Activated CD4-positive, CD25-positive, alpha-beta regulatory T cell treated with anti-CD3 and anti-CD28 coated beads, Interleukin-2, amount 50 U/mL, for 72 hours (primary cell): Measurements from ENCODE around the gene BRCA1.
"Not testable (repeated sequence)": the region's sequence is repeated elsewhere in the genome, so short reads cannot be mapped to it uniquely, and the experiment has no call there.

Experiments
- DNase-seq: peaks from one replicate; pipeline ENCODE4 v3.0.0; 2021

BRCA1 gene

DNA sequence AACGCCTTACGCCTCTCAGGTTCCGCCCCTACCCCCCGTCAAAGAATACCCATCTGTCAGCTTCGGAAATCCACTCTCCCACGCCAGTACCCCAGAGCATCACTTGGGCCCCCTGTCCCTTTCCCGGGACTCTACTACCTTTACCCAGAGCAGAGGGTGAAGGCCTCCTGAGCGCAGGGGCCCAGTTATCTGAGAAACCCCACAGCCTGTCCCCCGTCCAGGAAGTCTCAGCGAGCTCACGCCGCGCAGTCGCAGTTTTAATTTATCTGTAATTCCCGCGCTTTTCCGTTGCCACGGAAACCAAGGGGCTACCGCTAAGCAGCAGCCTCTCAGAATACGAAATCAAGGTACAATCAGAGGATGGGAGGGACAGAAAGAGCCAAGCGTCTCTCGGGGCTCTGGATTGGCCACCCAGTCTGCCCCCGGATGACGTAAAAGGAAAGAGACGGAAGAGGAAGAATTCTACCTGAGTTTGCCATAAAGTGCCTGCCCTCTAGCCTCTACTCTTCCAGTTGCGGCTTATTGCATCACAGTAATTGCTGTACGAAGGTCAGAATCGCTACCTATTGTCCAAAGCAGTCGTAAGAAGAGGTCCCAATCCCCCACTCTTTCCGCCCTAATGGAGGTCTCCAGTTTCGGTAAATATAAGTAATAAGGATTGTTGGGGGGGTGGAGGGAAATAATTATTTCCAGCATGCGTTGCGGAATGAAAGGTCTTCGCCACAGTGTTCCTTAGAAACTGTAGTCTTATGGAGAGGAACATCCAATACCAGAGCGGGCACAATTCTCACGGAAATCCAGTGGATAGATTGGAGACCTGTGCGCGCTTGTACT is at the start of gene BRCA1:
Gene BRCA1, minus strand, starts transcription at position 232 of the 834 bp plus-strand sequence. CDS start 1,268 bp downstream, outside the sequence.
- peak; percentile 90 for DNase-seq

DNA sequence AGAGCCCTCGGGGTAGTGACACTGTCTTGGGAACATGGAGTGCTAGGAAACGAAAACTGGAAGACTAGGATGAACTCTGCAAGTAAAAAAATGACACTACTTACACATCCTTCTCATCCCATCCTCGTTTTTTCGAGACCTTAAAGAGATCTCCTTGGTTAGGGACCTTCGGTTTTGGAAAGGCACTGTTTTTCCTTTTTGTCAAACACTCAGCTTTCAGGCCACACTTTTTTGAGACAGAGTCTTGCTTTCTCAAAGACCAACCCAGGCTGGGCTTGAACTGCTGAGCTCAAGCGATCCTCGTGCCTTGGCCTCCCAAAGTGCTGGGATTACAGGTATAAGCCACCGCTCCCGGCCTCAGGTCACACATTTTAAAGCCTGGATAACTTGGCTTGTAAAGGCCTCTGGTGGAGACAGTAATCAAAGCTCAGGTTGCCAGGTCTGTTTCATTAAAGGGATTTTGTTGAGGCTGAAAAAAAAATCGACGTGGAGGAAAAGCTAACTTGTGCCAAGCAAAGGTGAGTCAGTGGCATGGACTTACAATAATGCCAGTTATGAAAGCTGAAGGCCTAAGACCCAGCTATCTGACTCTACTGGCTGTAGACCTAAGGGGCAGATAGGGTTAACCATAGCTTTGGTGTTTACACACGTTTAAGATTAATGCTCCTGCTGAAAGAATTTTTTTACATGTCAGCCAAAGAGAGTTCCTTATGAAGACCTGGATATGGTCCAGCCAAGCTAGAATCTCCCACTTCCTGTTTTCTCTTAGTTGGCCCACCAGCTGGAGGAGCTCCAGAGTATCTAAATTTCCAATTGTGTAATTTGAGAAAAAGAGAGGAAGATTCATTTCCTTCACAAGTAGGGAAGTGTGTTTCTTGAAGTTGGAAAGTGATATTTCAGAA is 46.7 kb upstream of the BRCA1 start:
- no peak for DNase-seq

DNA sequence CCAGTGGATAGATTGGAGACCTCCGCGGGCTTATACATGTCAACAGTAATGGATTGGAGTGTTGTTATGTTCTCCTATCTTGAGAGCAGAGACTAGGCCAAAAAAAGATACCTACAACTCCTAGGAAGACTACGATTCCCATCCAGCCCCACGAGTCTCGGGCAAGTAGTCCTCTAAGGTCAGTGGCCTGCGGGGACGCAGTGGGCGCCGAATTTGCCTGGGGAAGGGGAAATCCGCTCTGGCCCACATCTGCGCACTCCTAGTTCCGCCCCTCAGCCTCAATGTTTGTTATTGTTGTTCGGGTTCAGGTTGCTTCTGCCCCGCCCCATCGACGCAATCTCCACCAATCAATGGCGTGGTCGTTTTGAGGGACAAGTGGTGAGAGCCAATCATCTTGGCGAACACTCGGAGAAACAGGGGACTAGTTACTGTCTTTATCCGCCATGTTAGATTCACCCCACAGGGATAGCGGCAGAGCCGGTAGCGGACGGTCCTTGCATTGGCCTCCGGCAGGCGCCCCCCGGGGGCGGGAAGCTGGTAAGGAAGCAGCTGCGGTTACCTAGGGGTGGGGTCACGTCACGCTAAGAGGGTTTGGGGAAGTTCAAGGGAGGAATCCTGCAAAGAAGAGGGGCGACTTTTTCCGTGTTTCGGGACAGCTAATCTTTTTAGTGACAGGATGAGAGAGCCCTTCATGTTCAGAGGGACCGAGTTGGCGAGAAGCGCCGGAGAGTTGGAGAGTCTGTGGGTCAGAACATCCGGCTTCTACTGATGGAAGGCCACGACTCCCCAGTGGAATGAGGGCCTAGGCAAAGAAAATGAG is 45.8 kb upstream of the BRCA1 start, which contains the start of gene NBR1:
Gene NBR1, plus strand, starts transcription at position 449 of the 820 bp plus-strand sequence. CDS start 4,586 bp downstream, outside the sequence.
- peak; percentile 92 for DNase-seq

DNA sequence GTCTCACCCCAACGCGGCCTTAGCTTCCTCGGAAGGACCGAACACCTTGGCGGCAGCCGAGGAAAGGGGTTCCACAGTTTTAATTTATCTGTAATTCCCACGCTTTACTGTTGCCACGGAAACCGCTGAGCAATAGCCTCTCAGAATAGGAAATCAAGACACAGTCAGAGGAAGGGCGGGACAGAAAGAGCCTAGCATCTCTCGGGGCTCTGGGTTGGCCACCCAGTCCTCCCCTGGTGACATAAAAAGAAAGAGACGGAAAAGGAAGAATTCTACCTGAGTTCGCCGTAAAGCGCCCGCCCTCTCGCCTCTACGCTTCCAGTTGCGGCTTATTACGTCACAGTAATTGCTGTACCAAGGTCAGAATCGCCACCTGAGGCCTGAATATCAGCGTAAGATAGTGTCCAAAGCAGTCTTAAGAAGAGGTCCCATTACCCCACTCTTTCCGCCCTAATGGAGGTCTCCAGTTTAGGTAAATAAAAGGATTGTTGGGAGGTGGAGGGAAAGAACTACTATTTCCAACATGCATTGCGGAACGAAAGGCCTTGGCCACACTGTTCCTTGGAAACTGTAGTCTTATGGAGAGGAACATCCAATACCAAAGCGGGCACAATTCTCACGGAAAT is 45.1 kb upstream of the BRCA1 start:
- peak; percentile 77 for DNase-seq

DNA sequence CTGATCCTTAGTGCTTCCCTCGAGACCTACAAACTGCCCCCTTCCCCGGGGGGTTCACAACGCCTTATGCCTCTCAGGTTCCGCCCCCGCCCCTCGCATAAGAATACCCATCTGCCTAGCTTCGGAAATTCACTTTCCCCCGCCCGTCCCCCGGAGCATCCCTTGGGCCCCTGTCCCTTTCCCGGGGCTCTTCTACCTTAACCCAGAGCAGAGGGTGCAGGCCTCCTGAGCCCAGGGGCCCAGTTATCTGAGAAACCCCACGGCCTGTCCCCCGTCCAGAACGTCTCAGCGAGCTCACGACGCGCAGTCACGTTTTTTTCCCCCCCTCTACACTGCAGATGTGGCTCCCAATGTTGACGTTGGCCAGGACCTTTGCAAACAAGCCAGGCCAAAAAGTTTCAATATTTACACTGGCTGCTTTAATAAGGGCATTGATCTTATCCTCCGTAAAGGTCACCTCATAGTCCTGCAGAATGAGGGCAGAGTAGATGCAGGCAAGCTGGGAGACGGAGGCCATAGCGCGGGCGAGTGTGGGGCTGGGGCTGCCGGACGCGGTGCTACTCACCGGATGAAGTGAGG is 44.5 kb upstream of the BRCA1 start:
- no peak for DNase-seq

DNA sequence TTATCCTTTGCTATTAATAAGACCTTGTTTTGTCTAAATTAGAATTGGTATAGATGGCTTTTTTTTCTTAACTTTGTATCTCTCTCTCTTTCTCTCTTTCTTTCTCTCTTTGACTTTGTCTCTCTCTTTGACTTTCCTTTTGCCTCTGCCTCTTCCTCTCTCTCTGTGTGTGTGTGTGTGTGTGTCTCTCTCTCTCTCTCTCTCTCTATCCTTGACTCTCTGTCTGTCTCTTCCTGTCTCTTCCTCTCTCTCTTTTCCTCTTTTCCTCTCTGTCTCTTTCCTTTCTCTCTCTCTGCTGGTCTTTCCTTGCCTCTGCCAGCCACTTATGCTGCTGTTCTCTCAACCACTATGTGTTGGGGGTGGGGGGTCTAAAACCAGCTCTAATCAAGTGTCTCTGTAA is 40.8 kb upstream of the BRCA1 start:
- not testable (repeated sequence) for DNase-seq

DNA sequence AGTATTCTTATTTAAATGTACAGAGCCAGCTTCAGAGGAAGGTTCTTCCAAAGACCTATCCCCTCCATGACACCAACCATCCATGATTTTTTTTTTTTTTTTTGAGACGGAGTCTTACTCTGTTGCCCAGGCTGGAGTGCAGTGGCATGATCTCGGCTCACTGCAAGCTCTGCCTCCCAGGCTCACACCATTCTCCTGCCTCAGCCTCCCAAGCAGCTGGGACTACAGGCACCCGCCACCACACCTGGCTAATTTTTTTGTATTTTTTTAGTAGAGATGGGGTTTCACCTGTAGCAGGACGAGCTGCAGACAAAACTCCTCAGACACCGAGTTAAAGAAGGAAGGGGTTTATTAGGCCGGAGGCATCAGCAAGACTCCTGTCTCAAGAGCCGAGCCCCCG is 34.8 kb upstream of the BRCA1 start:
- DNase-seq, result not testable (repeated sequence)

DNA sequence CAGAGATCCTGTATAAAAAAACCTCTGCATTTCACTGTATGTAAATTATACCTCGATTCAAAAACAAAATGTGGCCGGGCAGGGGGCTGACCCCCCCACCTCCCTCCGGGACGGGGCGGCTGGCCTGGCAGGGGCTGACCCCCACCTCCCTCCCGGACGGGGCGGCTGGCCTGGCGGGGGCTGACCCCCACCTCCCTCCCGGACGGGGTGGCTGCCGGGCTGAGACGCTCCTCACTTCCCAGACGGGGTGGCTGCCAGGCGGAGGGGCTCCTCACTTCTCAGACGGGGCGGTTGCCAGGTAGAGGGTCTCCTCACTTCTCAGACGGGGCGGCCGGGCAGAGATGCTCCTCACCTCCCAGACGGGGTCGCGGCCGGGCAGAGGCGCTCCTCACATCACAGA is 34.1 kb upstream of the BRCA1 start:
- DNase-seq, result not testable (repeated sequence)

DNA sequence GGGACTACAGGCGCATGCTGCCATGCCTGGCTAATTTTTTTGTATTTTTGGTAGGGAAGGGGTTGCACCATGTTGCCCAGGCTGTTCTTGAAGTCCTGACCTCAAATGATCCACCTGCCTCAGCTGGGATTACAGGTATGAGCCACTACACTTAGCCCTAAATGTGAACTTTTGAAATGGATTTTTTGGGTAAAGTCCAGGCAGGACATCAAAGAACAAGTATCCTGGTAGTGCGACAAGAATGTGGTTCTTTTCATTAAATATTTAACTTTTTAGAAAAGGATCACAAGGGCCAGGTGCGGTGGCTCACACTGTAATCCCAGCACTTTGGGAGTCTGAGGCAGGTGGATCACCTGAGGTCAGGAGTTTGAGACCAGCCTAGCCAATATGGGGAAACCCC is 30.5 kb upstream of the BRCA1 start:
- DNase-seq, result no peak

DNA sequence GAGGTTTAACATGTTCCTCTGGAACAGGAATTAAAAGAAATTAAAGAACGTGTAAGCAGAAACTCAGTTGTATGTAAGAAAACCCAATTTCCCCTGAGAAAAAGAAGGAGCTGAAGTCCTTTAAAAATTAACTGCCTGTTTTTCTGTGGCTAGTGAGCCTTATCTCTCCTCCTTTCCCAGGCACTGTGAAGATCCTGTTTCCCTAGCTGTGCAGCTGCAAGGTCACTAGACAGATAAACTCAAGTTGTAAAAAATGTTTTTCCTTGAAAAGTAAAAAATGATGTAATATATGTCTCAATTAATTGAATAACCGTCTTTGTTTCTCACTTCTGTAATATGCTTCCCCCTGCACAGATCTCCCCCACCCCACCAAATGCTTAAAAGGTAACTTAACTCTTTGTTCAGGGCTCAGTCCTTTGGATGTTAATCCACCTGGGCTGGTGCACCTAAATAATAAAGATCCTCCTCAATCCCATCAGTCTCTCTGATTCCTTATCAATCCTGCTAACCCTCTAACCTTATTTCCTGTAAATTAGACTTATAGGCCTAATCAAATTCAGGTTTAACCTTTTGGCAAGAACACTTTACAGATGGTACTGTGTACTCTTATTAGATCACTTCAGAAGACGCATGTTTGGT is 28.2 kb upstream of the BRCA1 start:
- DNase-seq, result not testable (repeated sequence)

DNA sequence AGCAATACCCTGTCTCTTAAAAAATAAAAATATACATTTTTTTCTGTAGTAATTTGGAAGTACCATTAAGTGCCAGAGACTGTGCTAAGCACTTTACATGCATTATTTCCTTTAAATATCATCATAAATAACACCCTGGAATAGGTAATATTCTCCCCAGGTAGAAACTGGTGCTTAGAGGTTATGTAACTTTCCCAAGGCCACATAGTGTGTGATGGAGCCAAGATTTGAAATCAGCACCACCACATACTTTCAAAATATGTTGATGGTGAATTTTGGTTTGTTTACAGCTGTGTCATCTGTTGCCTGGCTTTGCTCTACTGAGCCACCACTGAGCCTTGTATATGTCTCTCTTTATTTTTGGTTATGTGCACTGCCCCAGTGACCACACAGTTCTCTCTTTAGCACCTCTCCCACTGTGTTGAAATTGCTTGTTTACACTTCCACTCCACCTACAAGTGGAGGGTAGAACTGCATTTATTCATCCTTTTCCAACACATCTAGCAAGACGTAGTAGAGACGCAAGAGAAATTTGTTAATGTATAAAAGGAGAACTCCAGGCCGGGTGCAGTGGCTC is 26.8 kb upstream of the BRCA1 start:
- DNase-seq, result no peak

DNA sequence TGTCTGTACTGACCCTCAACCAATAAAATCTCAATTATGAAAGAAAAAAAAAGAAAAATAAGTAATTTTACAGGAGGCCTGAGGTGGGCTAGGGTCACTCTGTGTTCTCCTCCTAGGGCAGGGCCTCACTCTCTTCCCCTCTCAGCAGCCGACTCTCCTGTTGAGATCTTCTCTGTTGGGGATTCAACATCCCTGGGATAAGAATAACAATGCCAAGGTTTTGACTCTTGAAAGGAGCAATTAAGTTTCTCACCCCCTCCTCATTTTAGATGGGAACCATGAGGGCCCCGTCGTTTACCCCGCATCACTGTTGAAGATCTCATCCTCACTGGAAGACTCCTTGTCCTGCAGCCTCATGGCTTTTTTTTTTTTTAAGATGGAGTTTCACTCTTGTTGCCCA is 21.5 kb upstream of the BRCA1 start:
- no peak for DNase-seq

DNA sequence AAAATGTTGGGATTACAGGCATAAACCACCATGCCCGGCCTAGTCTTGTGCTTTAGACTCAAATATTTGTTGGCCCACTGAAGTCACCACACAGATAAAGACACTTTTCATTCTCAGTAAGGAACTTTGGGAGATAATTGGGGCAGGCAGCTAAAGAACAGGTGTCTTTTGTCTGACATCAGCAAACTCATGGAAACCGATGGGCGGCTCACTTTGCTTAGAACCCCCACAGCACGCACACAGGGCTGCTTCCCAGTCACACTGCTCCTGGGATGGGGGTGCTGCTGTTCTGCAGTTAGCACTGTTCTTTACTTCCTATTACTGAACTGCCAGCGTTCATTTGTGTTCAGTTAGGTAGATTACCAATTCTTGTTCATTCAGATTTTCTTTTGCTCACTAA is 18.0 kb upstream of the BRCA1 start:
- no peak for DNase-seq

DNA sequence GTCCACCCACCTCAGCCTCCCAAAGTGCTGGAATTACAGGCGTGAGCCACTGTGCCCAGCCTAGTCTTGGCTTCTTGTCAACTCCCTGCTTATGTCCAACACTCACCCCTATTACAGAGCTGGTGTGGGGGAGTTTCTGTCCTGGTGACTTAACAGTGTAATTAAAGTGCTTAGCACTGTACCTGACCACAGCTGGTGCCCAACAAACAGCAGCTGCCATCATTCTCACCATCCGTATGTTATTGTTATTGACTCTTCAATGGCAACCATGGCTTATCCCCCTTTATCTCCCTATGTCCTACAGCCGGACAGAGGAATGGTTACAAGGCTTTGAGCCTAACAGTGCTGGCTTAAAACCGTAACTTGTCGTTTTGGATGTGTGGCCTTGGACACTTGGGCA is 17.0 kb upstream of the BRCA1 start:
- DNase-seq, result no peak

DNA sequence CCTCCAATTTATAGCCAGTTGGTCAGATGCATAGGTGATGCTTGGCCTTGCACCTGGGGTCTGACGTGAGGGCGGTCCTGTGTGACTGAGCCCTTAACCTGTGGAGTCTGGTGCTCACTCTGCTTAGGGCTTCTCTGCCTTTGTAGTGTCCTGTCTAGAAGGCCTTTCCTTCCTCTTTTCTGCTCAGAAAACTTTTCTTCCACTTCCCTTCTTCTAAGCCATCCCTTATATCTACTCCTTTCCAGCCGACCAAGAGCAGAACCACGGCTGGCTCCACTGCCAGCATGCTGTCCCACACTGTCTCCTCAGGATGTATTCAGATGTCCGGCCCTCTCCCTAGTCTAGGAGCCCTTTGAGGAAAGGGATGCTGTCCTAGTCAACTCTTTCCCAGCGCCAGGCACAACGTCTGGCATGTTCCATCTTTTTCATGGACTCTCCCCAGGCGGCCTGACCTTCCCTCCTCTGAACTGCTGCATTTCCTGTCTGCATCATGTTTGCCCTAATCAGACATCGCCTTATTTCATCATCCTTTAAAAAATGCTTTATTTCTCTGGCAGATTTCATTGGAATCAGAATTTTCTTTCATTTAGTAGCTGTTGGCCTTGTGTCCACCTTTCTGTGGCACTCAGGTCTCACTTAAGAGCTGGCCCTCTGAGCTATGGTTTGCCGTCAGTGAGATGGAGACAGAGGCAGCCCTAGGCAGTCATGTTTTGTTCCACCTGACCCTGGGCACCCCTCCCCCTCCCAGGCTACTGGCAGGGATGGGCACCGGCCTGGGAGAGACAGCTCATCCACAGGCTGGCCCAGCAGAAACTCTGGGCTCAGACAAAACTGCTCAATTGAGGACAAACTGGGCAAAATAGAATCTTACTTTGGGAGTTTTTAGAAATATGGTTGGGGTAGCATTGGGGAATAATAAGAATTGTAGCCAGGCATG is 15.5 kb upstream of the BRCA1 start:
- no peak for DNase-seq

DNA sequence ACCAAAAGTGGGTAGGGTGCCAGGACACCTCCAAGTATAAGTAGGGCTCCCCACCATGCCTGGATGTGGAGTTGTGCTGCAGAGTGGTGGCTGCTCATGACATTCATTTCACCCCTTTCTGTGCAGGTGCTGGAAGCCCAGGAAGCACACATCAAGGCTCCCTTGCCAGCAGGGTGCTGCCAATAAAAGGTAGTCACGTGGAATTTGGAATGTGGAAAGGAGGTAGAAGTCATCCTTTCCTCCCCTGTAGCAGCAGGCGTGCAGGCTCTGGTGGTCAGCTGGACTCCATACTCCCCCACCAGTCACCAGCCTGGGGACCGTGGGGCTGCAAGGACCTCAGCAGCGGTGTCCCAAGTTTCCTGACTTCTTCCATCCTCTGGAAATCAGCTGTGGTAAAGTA is 13.4 kb upstream of the BRCA1 start:
- DNase-seq, result not testable (repeated sequence)

DNA sequence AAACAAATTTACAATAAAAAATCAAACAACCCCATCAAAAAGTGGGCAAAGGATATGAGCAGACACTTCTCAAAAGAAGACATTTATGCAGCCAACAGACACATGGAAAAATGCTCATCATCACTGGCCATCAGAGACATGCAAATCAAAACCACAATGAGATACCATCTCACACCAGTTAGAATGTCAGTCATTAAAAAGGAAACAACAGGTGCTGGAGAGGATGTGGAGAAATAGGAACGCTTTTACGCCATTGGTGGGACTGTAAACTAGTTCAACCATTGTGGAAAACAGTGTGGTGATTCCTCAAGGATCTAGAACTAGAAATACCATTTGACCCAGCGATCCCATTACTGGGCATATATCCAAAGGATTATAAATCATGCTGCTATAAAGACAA is 11.4 kb upstream of the BRCA1 start:
- not testable (repeated sequence) for DNase-seq

DNA sequence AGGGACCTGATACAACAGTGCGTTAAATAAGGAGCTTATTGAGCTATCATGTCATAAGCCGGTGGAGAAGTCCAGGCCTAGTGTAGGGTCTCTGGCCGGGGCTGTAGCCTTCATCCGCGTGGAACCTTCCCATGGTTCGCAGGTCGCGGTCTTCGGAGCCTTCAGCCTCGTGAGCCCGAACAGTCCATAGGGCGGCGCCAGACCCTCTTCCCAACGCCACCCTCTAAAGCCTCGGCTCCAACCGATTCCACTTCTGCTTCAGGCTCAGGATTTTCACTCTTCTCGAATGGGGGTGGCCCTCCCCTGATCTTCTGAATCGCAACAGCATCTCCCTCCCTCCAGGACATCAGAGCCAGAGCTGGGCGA is 10.3 kb upstream of the BRCA1 start:
- no peak for DNase-seq

DNA sequence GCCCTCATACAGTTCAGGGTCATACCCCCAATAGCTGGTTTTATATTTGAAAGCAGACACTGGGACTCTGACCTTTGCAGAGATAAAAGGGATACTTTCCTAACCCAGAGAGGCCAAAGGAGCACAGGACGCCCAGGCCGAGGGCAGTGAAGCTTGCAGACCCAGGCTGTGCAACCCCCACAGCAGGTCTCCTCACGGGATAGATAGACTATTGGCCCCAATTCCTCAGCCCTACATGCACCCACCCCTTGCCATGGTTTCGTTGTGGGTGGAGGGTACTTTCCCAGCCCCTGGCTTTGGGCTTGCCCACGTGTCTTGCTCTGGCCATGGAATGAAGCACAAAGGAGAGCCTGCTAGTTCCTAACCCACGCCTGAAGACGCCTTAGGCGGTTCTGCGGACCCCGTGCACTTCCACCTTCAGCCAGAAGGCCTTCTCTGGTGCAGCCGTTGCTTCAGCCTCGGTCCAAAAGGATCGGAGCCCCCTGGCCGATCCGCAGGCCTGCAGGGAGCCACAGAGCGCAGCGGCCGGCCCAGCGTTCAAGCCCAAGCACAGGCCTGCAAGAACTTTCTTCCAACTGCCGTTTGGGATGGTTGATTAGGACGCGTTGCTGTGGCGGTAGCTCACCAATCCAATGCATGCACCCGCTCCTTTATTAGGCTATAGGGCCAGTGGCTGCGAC is 9.8 kb upstream of the BRCA1 start:
- DNase-seq, result no peak
